ENCODE results near the gene TRIM72.

The TRIM72 gene

GRCh38 chr16:31177136-31177535, 36.8 kb upstream of the TRIM72 start:
- H3K9me2 ChIP-seq (replicated peaks; ENCODE audit: low read depth, low read length) = no peaks in the 10 kb centered on the region
- no peak for TF ChIP-seq CTCF (conservative IDR thresholded peaks at IDR 0.05; ENCODE audit: low read length)
- TF ChIP-seq EZH2phosphoT487 (IDR thresholded peaks at IDR 0.05; ENCODE audit: borderline replicate concordance) = no peak
- no peaks in the 10 kb centered on the region for H3K9me3 ChIP-seq (ENCODE audit: insufficient read depth, low read depth, low read length)
- peaks cover 9% of the 10 kb centered on the region for H3K36me3 ChIP-seq (ENCODE audit: insufficient read depth, low read length)
- H3K4me3 ChIP-seq (ENCODE audit: low read length, poor library complexity, severe bottlenecking) = peak overlapping the region; percentile 49
- peaks cover 35% of the 10 kb centered on the region for H3K79me2 ChIP-seq (ENCODE audit: insufficient read depth, low read length)
- peaks cover 21% of the 10 kb centered on the region for H3K4me1 ChIP-seq (ENCODE audit: insufficient read depth, low read length, poor library complexity, severe bottlenecking)
- H2AFZ ChIP-seq (ENCODE audit: low read length) = peak overlapping the region; percentile 71
- peaks cover 14% of the 10 kb centered on the region for H3K27me3 ChIP-seq (ENCODE audit: insufficient read depth, low read length, poor library complexity, severe bottlenecking)
- H3F3A ChIP-seq (ENCODE audit: low read depth) = no peaks in the 10 kb centered on the region; the same call in 1 of the 2 replicates
- peak overlapping the region; percentile 72 for H3K4me2 ChIP-seq (ENCODE audit: low read depth, low read length, poor library complexity, severe bottlenecking)
- H4K20me1 ChIP-seq (ENCODE audit: insufficient read depth, low read length, poor library complexity, severe bottlenecking) = peaks cover 25% of the 10 kb centered on the region
- peak overlapping the region; percentile 27 for H3K9ac ChIP-seq (ENCODE audit: low read depth, low read length, poor library complexity, severe bottlenecking)

GRCh38 chr16:31179219-31179746, 34.6 kb upstream of the TRIM72 start:
- H3K36me3 ChIP-seq (ENCODE audit: insufficient read depth, low read length) = peaks cover 30% of the 10 kb centered on the region
- H3K9me2 ChIP-seq (replicated peaks; ENCODE audit: low read depth, low read length) = no peaks in the 10 kb centered on the region
- no peaks in the 10 kb centered on the region; the same call in 1 of the 2 replicates for H3F3A ChIP-seq (ENCODE audit: low read depth)
- H3K4me3 ChIP-seq (ENCODE audit: low read length, poor library complexity, severe bottlenecking) = peak overlapping the region; percentile 98
- H3K9me3 ChIP-seq (ENCODE audit: insufficient read depth, low read depth, low read length) = no peaks in the 10 kb centered on the region
- peak overlapping the region; percentile 75 for H3K4me2 ChIP-seq (ENCODE audit: low read depth, low read length, poor library complexity, severe bottlenecking)
- H3K27me3 ChIP-seq (ENCODE audit: insufficient read depth, low read length, poor library complexity, severe bottlenecking) = peaks cover 14% of the 10 kb centered on the region
- H3K79me2 ChIP-seq (ENCODE audit: insufficient read depth, low read length) = peaks cover 56% of the 10 kb centered on the region
- peak overlapping the region; percentile 98 for H3K9ac ChIP-seq (ENCODE audit: low read depth, low read length, poor library complexity, severe bottlenecking)
- H2AFZ ChIP-seq (ENCODE audit: low read length) = peak overlapping the region; percentile 86
- H4K20me1 ChIP-seq (ENCODE audit: insufficient read depth, low read length, poor library complexity, severe bottlenecking) = peaks cover 47% of the 10 kb centered on the region
- H3K4me1 ChIP-seq (ENCODE audit: insufficient read depth, low read length, poor library complexity, severe bottlenecking) = peaks cover 35% of the 10 kb centered on the region
- TF ChIP-seq CTCF (conservative IDR thresholded peaks at IDR 0.05; ENCODE audit: low read length) (no peak), EZH2phosphoT487 (IDR thresholded peaks at IDR 0.05; ENCODE audit: borderline replicate concordance) (no peak)

- peak within 1 kb of the TSS; percentile 95 for H3K4me2 ChIP-seq (ENCODE audit: low read depth, low read length, poor library complexity, severe bottlenecking)
- H3F3A ChIP-seq (ENCODE audit: low read depth) = no peaks in the 10 kb centered on the region; the same call in 1 of the 2 replicates
- peak within 1 kb of the TSS; percentile 98 for H3K9ac ChIP-seq (ENCODE audit: low read depth, low read length, poor library complexity, severe bottlenecking)
- H3K9me2 ChIP-seq (replicated peaks; ENCODE audit: low read depth, low read length) = no peaks in the 10 kb centered on the region
- peaks cover 37% of the 10 kb centered on the region for H3K36me3 ChIP-seq (ENCODE audit: insufficient read depth, low read length)
- TF ChIP-seq EZH2phosphoT487 (IDR thresholded peaks at IDR 0.05; ENCODE audit: borderline replicate concordance) (no peak), CTCF (conservative IDR thresholded peaks at IDR 0.05; ENCODE audit: low read length) (no peak)
- peak within 1 kb of the TSS; percentile 98 for H3K4me3 ChIP-seq (ENCODE audit: low read length, poor library complexity, severe bottlenecking)
- H2AFZ ChIP-seq (ENCODE audit: low read length) = peak within 1 kb of the TSS; percentile 86
- peaks cover 62% of the 10 kb centered on the region for H3K79me2 ChIP-seq (ENCODE audit: insufficient read depth, low read length)
- H4K20me1 ChIP-seq (ENCODE audit: insufficient read depth, low read length, poor library complexity, severe bottlenecking) = peaks cover 53% of the 10 kb centered on the region
- no peaks in the 10 kb centered on the region for H3K9me3 ChIP-seq (ENCODE audit: insufficient read depth, low read depth, low read length)
- H3K4me1 ChIP-seq (ENCODE audit: insufficient read depth, low read length, poor library complexity, severe bottlenecking) = peaks cover 40% of the 10 kb centered on the region
- peaks cover 14% of the 10 kb centered on the region for H3K27me3 ChIP-seq (ENCODE audit: insufficient read depth, low read length, poor library complexity, severe bottlenecking)
Observed at GRCh38 chr16:31179747-31180459, 34.0 kb upstream of the TRIM72 start, which contains the start of gene FUS. Gene FUS, plus strand, starts transcription at chr16:31180139. Its CDS starts 76 bp downstream, at chr16:31180215.
